ENCODE measurements around the gene KRR1. TPM values are rescaled to one million over a fixed set of nuclear protein-coding genes. Genes with fewer than 3 reads are reported as not detected.
"Not testable (repeated sequence)": the region's sequence is repeated elsewhere in the genome, so short reads cannot be mapped to it uniquely, and the experiment has no call there.

KRR1 gene
- total RNA-seq, 2 donors from 2014 or later = 21.6 to 34.7 TPM

- Histone ChIP-seq H3K27ac (no peak overlapping the region), H3K9me3 (no peaks in the 10 kb centered on the region), H3K4me1 (replicated peaks) (no peaks in the 10 kb centered on the region), H3K4me3 (no peak overlapping the region), H3K27me3 (replicated peaks; ENCODE audit: insufficient read depth) (no peaks in the 10 kb centered on the region), H3K36me3 (no peaks in the 10 kb centered on the region)
- no peak for DNase-seq (ENCODE audit: low spot score)
- intact Hi-C loops (cut with DNase I) = no loop called here
- WGBS = 58% methylated on average over 3 of the region's 3 CpGs
- TF ChIP-seq CTCF (IDR thresholded peaks at IDR 0.05) (no peak), POLR2A (IDR thresholded peaks at IDR 0.05) (no peak), POLR2AphosphoS5 (IDR thresholded peaks at IDR 0.05) (no peak)
Observed at GRCh38 chr12:75459755-75460154, 51.7 kb downstream of the KRR1 start.

- H3K9me3 ChIP-seq; H3K4me3 ChIP-seq; H3K36me3 ChIP-seq; H3K4me1 ChIP-seq (replicated peaks); H3K27me3 ChIP-seq (replicated peaks; ENCODE audit: insufficient read depth); H3K27ac ChIP-seq; intact Hi-C loops (cut with DNase I); DNase-seq (ENCODE audit: low spot score): not testable (repeated sequence)
- WGBS = 66% methylated on average over 9 of the region's 9 CpGs
Observed at GRCh38 chr12:75457866-75458265, 53.5 kb downstream of the KRR1 start.

GRCh38 chr12:75457191-75457590, 54.2 kb downstream of the KRR1 start:
- H3K4me3 ChIP-seq = no peak overlapping the region
- H3K36me3 ChIP-seq = no peaks in the 10 kb centered on the region
- DNase-seq (ENCODE audit: low spot score) = no peak
- WGBS = 68% methylated on average over 1 of the region's 1 CpG
- no peak overlapping the region for H3K27ac ChIP-seq
- H3K4me1 ChIP-seq (replicated peaks) = no peaks in the 10 kb centered on the region
- TF ChIP-seq POLR2A (IDR thresholded peaks at IDR 0.05) (no peak), CTCF (IDR thresholded peaks at IDR 0.05) (no peak), POLR2AphosphoS5 (IDR thresholded peaks at IDR 0.05) (no peak)
- intact Hi-C loops (cut with DNase I) = no loop called here
- H3K9me3 ChIP-seq = no peaks in the 10 kb centered on the region
- H3K27me3 ChIP-seq (replicated peaks; ENCODE audit: insufficient read depth) = no peaks in the 10 kb centered on the region

GRCh38 chr12:75455839-75456238, 55.6 kb downstream of the KRR1 start:
- Histone ChIP-seq H3K27me3 (replicated peaks; ENCODE audit: insufficient read depth) (no peaks in the 10 kb centered on the region), H3K4me3 (no peak overlapping the region), H3K36me3 (no peaks in the 10 kb centered on the region), H3K9me3 (no peaks in the 10 kb centered on the region), H3K27ac (no peak overlapping the region), H3K4me1 (replicated peaks) (no peaks in the 10 kb centered on the region)
- intact Hi-C loops (cut with DNase I) = no loop called here
- WGBS = 77% methylated on average over 5 of the region's 5 CpGs
- no peak for TF ChIP-seq POLR2AphosphoS5 (IDR thresholded peaks at IDR 0.05)
- TF ChIP-seq CTCF (IDR thresholded peaks at IDR 0.05) = no peak
- TF ChIP-seq POLR2A (IDR thresholded peaks at IDR 0.05) = no peak
- no peak for DNase-seq (ENCODE audit: low spot score)

GRCh38 chr12:75452675-75453330, 58.6 kb downstream of the KRR1 start:
- H3K36me3 ChIP-seq = no peaks in the 10 kb centered on the region
- WGBS = 95% methylated on average over 3 of the region's 3 CpGs
- H3K4me3 ChIP-seq = no peak overlapping the region
- no peak for TF ChIP-seq POLR2A (IDR thresholded peaks at IDR 0.05)
- TF ChIP-seq POLR2AphosphoS5 (IDR thresholded peaks at IDR 0.05) = no peak
- no peak for TF ChIP-seq CTCF (IDR thresholded peaks at IDR 0.05)
- H3K27me3 ChIP-seq (replicated peaks; ENCODE audit: insufficient read depth) = no peaks in the 10 kb centered on the region
- DNase-seq (ENCODE audit: low spot score) = no peak
- intact Hi-C loops (cut with DNase I) = no loop called here
- H3K27ac ChIP-seq = no peak overlapping the region
- H3K9me3 ChIP-seq = no peaks in the 10 kb centered on the region
- H3K4me1 ChIP-seq (replicated peaks) = no peaks in the 10 kb centered on the region

Measured in prostate gland (tissue), 2 donors.